Thyroid gland (tissue), 4 donors: ENCODE results near the gene MATN4. TPM values are rescaled to one million over a fixed set of nuclear protein-coding genes. Genes with fewer than 3 reads are reported as not detected.

Experiments
- DNase-seq, 2 donors: peaks; one replicate each; pipeline ENCODE4 v3.0.0-alpha.2; 2019
- H3K27ac ChIP-seq, 3 donors: fragments of 200-600 bp; sonication (generic); 1 replicate in 2 of 3; 2 replicates in 1 of 3; pipeline ENCODE4 v1.5.1; 2016 to 2019; ENCODE audit warnings: mild to moderate bottlenecking in 1 of 3, moderate library complexity in 1 of 3
- H3K27me3 ChIP-seq: fragments of 200-600 bp; sonication (generic); one replicate; pipeline ENCODE4 v1.5.1; 2019
- H3K36me3 ChIP-seq, 2 donors: fragments of 200-600 bp; sonication (generic); one replicate each; pipeline ENCODE4 v1.5.1; 2016 to 2019
- H3K4me1 ChIP-seq, 2 donors: fragments of 200-600 bp; sonication (generic); one replicate each; pipeline ENCODE4 v1.5.1; 2017 to 2019
- H3K4me3 ChIP-seq, 3 donors: fragments of 200-600 bp; sonication (generic); replicated peaks in 1 of 3; 1 replicate in 2 of 3; 2 replicates in 1 of 3; pipeline ENCODE4 v1.5.1; 2016; ENCODE audit warnings: mild to moderate bottlenecking in 1 of 3
- H3K9me3 ChIP-seq: fragments of 200-600 bp; sonication (generic); one replicate; pipeline ENCODE4 v1.5.1; 2017
- CTCF ChIP-seq, 6 experiments: fragments of 200-600 bp in 3 of 6; fragments of 450-650 bp in 3 of 6; sonication (generic) in 3 of 6; IDR thresholded peaks; one replicate each; pipeline ENCODE4 v1.5.1; 2016 to 2019; ENCODE audit warnings: antibody characterized with exemption in 6 of 6, mild to moderate bottlenecking in 2 of 6, inconsistent platforms in 1 of 6, moderate library complexity in 1 of 6
- POLR2A ChIP-seq, 2 donors: fragments of 450-650 bp; IDR thresholded peaks; one replicate each; pipeline ENCODE4 v1.6.1; 2017; ENCODE audit warnings: antibody characterized with exemption in 2 of 2, mild to moderate bottlenecking in 2 of 2, moderate library complexity in 1 of 2
- WGBS, 2 donors: methylation state at CpG; one replicate each; pipeline ENCODE4 v1.1.5; 2017; 5-methylcytosine and 5-hydroxymethylcytosine counted together
- intact Hi-C: fragments of 100-400 bp; cut with DNase I; formaldehyde crosslinking; loops from one replicate; pipeline ENCODE4 v1.15.1; 2023
- total RNA-seq, 4 donors: library from RNA; depleted of rRNA; stranded (reverse); fragments of >200 nt; gene quantifications; one replicate each; pipeline ENCODE4 v1.2.3, GENCODE V29; 2016

MATN4 gene
- total RNA-seq, 4 donors from 2014 or later, result 1.2 TPM; not detected in 3

DNA sequence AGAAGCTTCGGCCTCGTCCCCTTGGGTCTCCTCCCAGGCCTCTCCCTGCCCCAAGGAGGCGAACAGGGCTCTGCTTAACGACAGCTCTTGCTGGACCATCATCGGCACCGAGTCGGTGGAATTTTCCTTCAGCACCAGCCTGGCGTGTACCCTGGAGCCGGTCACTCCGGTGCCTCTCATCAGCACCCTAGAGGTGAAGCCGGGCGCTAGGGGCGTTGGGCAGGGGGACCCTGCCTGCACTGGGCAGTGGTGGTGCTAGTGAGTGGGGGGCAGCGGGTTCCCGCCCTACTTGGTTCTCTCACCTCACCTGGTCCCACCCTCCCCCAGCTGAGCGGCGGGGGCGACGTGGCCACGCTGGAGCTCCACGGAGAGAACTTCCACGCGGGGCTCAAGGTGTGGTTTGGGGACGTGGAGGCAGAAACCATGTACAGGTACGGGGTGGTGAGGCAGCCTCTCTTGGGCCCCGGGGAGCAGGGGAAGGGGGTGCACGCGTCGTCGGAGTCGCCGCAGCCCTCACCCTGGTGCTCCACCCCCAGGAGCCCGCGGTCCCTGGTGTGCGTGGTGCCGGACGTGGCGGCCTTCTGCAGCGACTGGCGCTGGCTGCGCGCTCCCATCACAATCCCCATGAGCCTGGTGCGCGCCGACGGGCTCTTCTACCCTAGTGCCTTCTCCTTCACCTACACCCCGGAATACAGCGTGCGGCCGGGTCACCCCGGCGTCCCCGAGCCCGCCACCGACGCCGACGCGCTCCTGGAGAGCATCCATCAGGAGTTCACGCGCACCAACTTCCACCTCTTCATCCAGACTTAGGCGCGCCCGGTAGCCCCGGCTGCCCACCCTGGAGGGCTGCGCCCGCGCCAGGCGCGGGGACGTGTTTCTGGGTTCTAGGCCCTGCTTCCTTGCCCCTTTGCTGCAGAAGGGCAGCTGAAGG lies 8.3 kb upstream of the MATN4 start:
- H3K27me3 ChIP-seq, result no peaks in the 10 kb centered on the region
- no peaks in the 10 kb centered on the region for H3K36me3 ChIP-seq
- no peaks in the 10 kb centered on the region for H3K9me3 ChIP-seq
- intact Hi-C loops, result loop anchor here (5.0 to 10.0 kb wide), 3 partner anchors 56 to 458 kb away; no protein-coding TSS in a partner anchor
- H3K27ac ChIP-seq, result no peak overlapping the region
- 19 to 23% methylated on average over 28 to 51 of the region's 71 CpGs for WGBS, 2 donors
- TF ChIP-seq CTCF (IDR thresholded peaks at IDR 0.05) (no peak), POLR2A (IDR thresholded peaks at IDR 0.05) (no peak)
- peaks cover 0 to 3% of the 10 kb centered on the region in 2 donors for H3K4me1 ChIP-seq
- DNase-seq, result no peak
- H3K4me3 ChIP-seq, result no peak overlapping the region

- 85 to 89% methylated on average over 4 of the region's 4 CpGs for WGBS, 2 donors
- no peaks in the 10 kb centered on the region for H3K27me3 ChIP-seq
- no peak overlapping the region for H3K4me3 ChIP-seq
- TF ChIP-seq POLR2A (IDR thresholded peaks at IDR 0.05), result no peak
- TF ChIP-seq CTCF (IDR thresholded peaks at IDR 0.05), result no peak
- no peak overlapping the region for H3K27ac ChIP-seq
- no peaks in the 10 kb centered on the region for H3K36me3 ChIP-seq
- no peak for DNase-seq
- H3K4me1 ChIP-seq, result peaks cover 0 to 3% of the 10 kb centered on the region in 2 donors
- no peaks in the 10 kb centered on the region for H3K9me3 ChIP-seq
- intact Hi-C loops, result loop anchor here (5.0 to 10.0 kb wide), 3 partner anchors 57 to 459 kb away; no protein-coding TSS in a partner anchor
Measured at GRCh38 chr20:45315672-45316071, 7.6 kb upstream of the MATN4 start.

DNA sequence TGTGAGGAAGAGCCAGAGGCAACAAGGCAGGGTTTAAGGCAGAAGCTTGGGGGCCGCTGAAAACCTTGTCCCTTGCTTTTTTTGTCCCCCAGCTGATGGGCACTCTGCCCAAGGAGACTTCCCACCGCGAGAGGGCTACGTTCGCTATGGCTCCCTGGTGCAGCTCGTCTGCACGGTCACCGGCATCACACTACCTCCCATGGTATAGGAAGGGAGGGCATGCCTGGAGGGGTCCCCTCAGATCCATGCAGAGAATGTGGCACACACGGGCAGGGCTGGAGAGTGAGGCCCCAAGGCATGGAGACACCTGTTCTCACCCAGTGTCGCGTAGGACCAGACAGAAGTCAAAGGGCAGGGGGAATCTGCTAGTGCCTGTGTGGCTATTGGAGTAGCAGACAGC lies 5.8 kb upstream of the MATN4 start:
- TF ChIP-seq CTCF (IDR thresholded peaks at IDR 0.05) (no peak), POLR2A (IDR thresholded peaks at IDR 0.05) (no peak)
- no peaks in the 10 kb centered on the region for H3K9me3 ChIP-seq
- H3K4me1 ChIP-seq, result peaks cover 0 to 3% of the 10 kb centered on the region in 2 donors
- no peak overlapping the region for H3K4me3 ChIP-seq
- H3K27me3 ChIP-seq, result no peaks in the 10 kb centered on the region
- WGBS, 2 donors, result 76 to 87% methylated on average over 11 of the region's 11 CpGs
- DNase-seq, result no peak
- intact Hi-C loops, result loop anchor here (10.0 kb wide), 1 partner anchor 461 kb away; no protein-coding TSS in a partner anchor
- no peaks in the 10 kb centered on the region for H3K36me3 ChIP-seq
- no peak overlapping the region for H3K27ac ChIP-seq

GRCh38 chr20:45313065-45313695 lies 5.1 kb upstream of the MATN4 start:
- no peak for TF ChIP-seq POLR2A (IDR thresholded peaks at IDR 0.05)
- TF ChIP-seq CTCF (IDR thresholded peaks at IDR 0.05), result no peak
- no peak overlapping the region for H3K4me3 ChIP-seq
- no peaks in the 10 kb centered on the region for H3K9me3 ChIP-seq
- H3K27ac ChIP-seq, result no peak overlapping the region
- no peaks in the 10 kb centered on the region for H3K27me3 ChIP-seq
- intact Hi-C loops, result loop anchor here (10.0 kb wide), 1 partner anchor 462 kb away; no protein-coding TSS in a partner anchor
- peaks cover 2 to 6% of the 10 kb centered on the region in 2 donors for H3K4me1 ChIP-seq
- DNase-seq, result no peak
- no peaks in the 10 kb centered on the region for H3K36me3 ChIP-seq
- WGBS, 2 donors, result 81 to 82% methylated on average over 8 of the region's 8 CpGs
